HG03025 (cell line): ENCODE results near the gene UBL3.

ENCODE experiments used
- ATAC-seq: cut with Tn5 transposase; IDR thresholded peaks from one replicate; pipeline ENCODE4 v1.9.1; 2021; ENCODE audit warnings: mild to moderate bottlenecking, moderate library complexity; ENCODE audit not compliant: unreplicated experiment, low FRiP score

Gene UBL3

DNA sequence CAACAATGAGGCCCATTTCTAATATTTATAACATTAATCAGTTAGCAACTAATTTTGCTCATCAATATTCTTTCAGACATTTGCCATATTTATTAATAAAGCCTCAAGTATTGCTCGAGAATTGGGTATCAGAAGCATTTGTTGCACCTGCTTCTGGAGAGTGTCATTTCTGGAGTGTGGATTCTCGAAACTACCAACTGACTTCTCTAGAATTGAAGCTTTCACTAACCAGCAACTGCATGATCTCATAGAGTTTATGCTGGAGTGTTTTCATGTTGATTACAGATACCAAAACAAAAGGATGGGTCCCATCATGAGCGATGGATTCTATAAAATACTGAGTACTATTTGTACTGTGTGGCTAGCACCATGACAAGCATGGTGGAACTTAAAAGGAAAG, 133.9 kb downstream of the UBL3 start:
- no peak for ATAC-seq
